GM19193 (cell line): ENCODE data around the gene CROCC2.

Experiments used
- POLR2A ChIP-seq: IDR thresholded peaks from 4 replicates; pipeline ENCODE4 v1.6.1; 2011; ENCODE audit not compliant: insufficient read depth, insufficient read length; ENCODE audit errors: extremely low read depth

The CROCC2 gene

GRCh38 chr2:240904216-240905175 is 1.6 kb upstream of the CROCC2 start:
- TF ChIP-seq POLR2A: no peak

DNA sequence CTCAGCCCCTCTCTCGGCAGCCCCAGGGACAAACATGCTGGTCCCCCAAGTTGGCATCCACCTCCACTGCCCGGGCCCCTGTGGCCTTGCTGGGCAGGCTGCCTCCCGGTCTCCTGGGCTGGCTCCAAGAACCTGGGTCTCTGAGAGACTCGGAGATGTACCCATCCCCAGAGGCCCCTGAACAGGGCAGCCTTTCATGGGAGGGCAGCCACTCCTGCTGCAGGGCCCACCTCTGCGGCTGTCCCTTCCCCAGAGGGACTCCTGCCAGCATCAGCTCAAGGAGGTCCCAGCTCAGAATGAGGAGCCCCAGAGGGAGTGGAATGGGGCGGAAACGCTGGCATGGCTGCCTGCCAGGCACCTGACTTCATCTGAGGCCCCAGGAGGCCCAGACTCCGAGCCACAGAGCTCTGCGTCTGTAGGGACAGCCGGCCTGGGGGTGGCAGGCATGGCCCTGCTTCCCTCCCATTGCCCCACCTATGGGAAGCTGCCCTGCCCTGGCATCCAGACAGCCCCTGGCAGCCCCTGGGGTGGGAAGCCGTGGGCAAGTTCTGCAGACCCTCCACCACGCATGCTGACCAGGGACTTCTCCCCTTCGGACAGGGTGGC is 857 bp upstream of the CROCC2 start:
- TF ChIP-seq POLR2A: no peak

GRCh38 chr2:240906911-240907590 is 915 bp downstream of the CROCC2 start:
- no peak for TF ChIP-seq POLR2A

GRCh38 chr2:240909216-240909974 is 3.3 kb downstream of the CROCC2 start:
- no peak for TF ChIP-seq POLR2A

GRCh38 chr2:240911641-240912265 is 5.6 kb downstream of the CROCC2 start:
- TF ChIP-seq POLR2A: no peak

DNA sequence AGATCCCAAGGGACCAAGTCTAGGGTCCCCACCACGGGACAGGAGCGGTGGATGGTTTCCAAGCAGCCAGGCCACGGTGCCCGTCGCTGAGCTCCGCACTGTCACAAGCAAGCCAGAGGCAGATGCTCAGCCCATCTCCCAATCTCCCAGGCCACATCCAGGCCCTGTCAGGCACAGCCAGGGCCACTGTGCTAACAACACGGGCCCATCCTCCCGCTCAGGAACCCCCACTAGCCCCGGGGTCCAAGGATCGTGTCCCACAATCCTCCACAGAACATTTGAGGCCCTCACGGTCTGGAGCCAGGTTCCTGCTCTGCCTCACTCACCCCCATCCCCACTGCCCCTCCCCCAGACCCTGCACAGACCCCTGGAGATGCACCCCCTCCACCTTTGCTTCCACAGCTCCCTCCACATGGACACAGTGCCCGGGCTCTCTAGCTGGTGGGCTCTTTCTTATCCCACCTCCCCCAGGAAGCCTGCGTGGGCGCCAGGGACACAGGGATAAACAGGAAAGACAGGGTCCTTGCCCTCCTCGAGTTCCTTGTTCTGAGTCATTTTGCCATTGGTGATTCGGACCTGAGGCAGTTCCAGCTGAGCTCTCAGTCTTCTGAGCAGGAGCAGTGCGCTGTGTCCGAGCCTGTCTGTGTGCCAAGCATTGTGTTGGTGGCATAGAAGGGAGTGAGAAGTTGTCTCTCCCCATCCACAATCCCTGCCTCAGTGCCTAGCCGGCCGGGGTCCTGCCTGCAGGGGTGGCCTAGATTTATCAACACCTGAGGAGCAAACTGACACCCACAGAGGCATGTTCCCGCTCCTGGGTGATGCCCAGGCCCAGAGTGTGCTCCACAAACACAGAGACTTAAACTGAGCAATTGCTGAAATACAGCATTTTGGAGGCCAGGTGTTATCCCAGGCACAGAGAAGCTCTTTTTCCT is 7.0 kb downstream of the CROCC2 start:
- TF ChIP-seq POLR2A: no peak

DNA sequence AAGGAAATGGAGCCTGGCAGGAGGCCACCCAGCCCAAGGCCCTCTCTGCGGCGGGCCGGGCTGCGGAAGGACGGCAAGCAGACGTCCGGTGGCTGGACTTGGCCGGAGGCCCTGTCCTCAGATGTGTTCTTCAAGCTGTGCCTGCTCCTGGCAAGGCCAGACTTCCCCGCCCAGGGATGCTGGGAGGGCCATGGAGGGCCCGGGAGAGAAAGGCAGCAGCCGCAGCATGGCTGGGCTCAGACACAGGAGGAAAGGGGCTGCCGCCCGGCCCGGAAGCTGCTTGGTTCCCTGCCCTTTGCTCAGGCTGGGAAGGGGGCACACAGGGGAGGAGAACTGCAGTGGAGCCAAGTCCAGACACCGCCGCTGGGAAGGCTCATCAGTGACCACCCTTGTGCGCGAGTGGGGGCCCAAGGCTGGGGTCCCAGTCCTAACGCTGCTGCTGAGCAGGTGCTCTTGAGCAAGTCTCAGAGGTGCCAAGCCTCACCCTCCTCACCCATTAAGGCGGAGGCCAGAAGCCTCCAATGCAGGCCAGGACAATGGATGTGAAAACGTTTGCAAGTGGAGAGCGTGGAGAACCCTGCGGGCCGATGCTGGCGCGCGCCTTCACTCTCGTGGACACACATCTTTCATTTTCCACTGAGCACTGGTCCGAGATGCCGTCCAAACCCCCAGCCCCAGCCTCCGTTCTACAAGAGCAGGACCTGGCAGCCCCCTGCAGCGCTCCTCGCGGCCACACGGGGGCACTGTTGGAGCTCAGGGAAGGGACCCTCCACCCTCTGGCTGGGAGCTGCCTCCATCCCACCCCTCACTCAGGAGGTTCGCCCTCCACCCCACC is 7.9 kb downstream of the CROCC2 start:
- no peak for TF ChIP-seq POLR2A

DNA sequence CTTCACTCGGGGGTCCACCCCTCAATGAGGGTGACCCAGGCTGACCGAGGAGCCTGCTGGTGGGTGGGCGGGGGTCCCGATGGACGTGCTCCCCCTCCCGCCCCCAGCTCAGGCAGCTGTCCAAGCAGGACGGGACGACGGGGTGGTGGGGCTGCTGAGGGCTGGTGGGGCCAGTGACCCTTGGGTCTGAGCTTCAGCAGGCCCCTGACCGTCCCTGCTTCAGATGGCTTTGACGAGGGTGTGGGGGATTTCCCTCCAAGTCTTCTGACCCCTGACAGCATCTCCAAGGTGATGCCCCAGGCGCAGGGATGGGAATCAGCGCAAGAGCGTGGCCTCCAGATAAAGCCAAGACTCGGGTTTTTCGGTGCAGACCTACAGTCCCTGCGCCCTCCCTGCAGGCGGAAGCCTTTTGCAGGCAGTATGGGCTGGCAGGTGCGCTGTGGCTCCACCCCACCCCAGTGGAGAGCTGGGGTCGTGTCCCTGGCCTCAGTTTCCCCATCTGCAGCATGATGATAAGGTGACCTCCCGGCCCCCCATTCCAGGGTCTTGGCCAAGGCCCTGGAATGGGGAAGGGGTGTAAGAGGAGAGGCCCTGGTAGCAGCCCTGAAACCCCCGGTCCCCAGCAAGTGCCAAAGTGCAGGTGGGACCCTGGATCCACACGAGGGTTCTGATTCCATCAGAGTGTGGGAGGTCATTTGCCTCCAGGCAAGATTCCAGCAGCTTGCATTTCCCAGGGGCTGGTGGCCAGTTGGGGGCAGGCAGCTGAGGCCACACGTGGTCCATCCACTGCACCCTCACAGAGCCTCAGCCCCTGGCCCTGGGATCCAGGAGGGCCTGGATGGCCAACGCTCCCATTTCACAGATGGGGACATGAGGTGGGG is 8.7 kb downstream of the CROCC2 start:
- no peak for TF ChIP-seq POLR2A

DNA sequence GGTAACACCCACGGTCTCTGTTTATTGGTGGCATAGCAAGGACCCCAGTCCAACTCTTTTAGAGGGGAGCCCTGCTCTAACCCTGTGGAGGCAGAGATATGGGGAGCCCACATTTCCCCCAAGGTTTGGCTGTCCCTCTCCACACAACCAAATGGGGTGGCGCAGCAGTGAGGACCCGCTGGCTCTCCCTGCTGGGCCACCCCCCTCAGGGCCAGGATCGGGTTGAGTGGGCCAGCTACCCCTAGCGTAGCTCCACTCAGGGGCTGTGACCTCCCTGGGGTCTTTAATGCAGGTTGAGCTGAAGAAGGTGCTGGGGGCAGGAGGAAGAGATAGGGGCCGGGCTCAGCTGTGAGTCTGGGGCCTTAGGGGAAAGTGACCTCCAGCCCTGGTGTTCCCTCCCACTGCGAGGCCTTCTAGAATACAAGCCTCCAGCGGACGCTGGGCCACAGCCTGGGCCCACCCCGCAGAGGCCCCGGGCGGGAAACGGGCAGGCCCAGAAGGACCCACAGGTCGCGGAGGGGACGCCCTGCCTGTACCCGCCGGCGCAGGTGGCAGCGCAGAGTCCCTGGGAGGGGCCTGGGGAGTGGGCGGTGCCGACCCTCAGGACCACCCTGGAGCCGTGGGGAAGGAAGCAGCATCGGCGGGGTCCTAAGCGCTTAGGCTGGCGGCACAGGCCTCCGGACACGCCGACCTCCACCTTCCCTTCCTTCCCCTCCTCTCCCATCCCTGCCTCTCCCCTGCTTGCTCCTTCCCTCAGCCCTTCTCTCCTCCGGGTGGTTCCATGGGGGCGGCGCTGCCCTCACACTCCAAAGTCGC is 9.6 kb downstream of the CROCC2 start:
- no peak for TF ChIP-seq POLR2A

- TF ChIP-seq POLR2A: no peak
Measured at GRCh38 chr2:240916571-240917008, 10.5 kb downstream of the CROCC2 start.

DNA sequence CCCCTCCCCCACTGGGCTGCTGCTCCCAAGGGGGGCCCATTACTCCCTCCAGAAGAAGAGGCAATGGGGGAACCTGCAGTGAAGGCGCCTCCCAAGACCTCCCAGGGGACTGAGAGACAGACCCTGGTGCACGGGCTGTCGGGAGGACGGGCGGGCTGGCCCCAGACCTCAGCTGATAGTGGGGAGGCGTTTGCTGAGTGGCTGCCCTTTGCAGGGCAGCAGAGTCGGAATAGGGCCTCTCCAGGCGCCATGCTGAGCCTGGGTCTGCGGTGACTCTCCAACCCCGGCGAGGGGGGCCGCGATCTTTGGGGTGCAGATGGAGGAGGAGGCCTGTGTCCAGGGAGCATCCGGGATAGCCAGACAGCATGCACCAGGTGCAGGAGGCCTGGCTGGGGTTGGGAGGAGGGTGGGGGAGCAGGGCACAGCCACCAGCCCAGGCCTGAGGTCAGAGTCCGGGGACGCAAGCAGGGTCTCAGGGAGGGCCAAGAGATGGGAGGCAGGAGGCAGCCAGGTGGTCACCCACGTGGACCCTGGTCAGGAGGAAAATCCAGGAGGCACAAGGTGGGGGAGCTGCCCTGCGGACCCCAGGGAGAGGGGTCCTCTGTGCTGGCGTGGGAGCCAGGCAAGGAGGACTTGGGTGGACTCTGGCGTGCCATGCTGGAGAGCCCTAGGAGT is 11.0 kb downstream of the CROCC2 start:
- TF ChIP-seq POLR2A: no peak
